ENCODE measurements around the gene SLC39A7. TPM values are rescaled to one million over a fixed set of nuclear protein-coding genes. Genes with fewer than 3 reads are reported as not detected.
"Not testable (repeated sequence)": the region's sequence is repeated elsewhere in the genome, so short reads cannot be mapped to it uniquely, and the experiment has no call there.

SLC39A7 gene
- polyA plus RNA-seq, 12 donors, result 62.9 to 117 (median 77.6) TPM; not detected in 1

GRCh38 chr6:33217246-33217645, 16.6 kb downstream of the SLC39A7 start:
- DNase-seq, result no peak

DNA sequence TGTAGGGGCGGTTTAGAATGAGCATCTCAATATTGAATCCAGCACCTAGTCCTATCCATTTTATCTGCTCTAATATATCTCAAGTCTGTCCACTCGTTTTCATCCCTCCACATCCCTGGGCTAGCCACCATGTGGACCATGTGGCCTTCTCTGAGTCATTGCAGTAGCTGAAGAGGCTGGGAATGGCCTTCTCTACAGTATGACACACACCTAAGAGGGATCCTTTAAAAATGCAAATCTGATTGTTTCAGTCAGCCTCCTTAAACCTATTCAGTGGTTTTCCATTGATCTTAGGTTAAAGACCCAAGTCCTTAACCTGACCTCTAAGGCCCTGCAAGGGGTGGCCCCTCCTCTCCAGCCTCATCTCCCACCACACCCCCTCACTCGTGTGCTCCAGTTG, 17.0 kb downstream of the SLC39A7 start:
- DNase-seq, result no peak

- not testable (repeated sequence) for DNase-seq
These were observed 25.9 kb downstream of the SLC39A7 start for GRCh38 chr6:33226503-33227120.

DNA sequence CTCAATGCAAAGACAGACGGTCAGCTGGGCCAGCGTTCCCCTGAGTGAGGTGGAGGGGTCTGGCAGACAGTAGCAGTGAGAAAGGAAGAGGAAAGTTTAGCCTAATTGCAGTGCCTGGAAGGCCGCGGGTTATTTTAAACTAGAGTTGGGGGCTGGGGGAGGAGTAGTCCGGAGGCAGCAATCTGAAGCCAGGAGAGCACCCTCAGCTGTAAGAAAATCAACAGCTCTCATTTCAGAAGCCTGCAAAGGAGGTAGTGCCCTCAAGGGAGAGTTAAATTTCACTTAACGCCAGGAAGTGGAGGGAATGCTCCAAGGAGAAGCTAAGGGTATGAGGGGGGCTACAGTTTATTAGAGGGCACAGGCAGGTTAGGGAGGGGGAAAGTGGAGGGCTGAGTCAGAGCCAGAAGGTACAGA, 34.6 kb downstream of the SLC39A7 start:
- no peak for DNase-seq

DNA sequence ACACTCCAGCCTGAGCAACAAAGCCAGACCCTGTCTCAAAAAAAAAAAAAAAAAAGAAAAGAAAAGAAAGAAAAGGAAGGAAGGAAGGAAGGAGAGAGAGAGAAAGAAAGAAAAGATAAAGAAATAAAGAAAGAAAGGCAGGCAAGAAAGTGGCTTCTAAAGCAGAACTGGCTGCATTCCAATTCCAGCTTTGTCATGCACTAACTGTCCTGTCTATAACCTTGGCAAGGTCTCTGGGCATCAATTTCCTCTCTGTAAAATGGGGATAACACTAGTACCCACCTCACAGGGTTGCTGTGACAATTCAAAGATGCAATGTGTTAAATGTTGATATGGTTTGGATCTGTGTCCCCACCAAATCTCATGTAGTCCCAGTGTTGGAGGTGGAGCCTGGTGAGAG, 35.7 kb downstream of the SLC39A7 start:
- DNase-seq, result no peak

DNA sequence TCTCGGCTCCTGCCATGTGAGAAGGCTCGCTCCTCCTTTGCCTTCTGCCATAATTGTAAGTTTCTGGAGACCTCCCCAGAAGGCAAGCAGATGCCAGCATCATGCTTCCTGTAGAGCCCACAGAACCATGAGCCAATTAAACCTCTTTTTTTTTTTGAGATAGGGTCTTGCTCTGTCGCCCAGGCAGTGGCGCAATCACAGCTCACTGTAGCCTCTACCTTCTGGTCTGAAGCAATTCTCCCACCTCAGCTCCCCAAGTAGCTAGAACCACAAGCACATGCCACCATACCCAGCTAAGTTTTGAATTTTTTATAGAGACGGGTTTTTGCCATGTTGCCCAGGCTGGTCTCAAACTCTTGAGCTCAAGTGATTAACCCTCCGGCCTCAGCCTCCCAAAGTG, 36.2 kb downstream of the SLC39A7 start:
- DNase-seq, result no peak

GRCh38 chr6:33237741-33238140, 37.1 kb downstream of the SLC39A7 start:
- no peak for DNase-seq

- no peak for DNase-seq
These were observed 41.3 kb downstream of the SLC39A7 start for GRCh38 chr6:33241968-33242367.

- no peak for DNase-seq
These were observed 42.8 kb downstream of the SLC39A7 start for GRCh38 chr6:33243476-33243875.

DNA sequence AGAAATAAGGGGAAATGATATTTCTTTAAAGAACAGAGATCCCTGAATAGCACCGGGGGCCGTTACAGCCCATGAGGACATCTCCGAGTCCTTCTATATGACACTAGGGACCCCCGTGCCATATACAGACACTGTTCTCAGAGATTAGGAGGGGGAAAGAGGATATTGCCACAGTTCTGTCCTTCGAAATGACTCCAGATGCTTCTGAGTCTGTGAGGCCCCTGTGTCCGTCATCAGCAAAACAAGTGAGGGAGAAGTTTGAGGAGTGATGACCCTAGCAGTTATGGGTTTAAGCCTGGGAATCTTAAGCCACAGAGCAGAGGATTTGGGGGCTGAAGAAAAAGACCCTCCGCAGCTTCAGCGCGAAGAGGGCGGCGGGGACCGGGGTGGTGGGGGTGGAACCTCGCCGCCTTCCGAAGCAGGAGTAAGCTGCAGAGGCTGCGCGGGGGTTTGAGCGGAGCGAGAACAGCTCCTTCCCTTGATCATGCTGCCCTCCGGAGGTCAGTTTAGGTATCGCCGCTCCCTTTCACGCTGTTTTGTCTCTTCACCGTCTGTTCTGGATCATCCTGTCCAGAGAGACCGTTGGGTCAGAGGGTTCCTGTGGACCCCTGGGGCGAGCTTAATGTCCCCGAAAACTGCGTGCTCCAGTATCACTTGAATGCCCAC, 47.4 kb downstream of the SLC39A7 start:
- peak; percentile 94 for DNase-seq

- DNase-seq, result no peak
These were observed 47.9 kb downstream of the SLC39A7 start for GRCh38 chr6:33248643-33248931.

- DNase-seq, result peak; percentile 97
These were observed 48.5 kb downstream of the SLC39A7 start for GRCh38 chr6:33248932-33249731.

GRCh38 chr6:33249732-33250630, 49.3 kb downstream of the SLC39A7 start:
- no peak for DNase-seq

- DNase-seq, result no peak
These were observed 50.1 kb downstream of the SLC39A7 start for GRCh38 chr6:33250731-33251130.

DNA sequence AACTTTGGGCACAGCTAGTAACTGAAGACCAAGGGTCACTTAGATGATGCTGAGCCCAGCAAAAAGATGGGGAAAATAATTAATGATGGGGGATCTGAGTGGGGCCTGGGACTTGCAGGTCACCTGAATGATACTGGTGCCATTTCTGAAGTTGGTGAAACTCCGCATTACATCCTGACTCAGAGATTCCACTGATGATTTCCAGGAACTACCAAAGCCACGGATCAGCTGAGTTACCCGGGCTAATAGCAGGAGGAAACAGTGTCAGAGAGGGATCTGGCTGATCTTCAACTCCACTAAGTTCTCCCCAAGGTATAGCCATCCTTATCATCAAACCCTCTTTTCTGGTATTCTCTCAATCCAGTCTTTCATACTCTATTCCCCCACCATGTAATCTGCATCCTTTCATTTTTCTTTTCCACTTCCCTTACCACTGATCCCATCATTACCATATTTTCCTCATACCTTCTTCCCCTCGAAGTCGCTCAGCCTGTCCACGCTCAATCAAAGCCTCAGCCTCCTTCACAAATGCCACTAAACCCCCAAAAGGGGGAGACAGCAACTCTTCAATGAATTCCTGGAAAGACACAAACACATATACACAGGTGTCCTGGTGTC, 50.8 kb downstream of the SLC39A7 start:
- no peak for DNase-seq

GRCh38 chr6:33252759-33253158, 52.1 kb downstream of the SLC39A7 start:
- no peak for DNase-seq

Other genes with a start within 250 kb of the SLC39A7 start
- gene HLA-DMA, start 247.8 kb upstream of the SLC39A7 start, polyA plus RNA-seq (ENCODE audit: insufficient read length in 12 of 12), result 10 to 100 TPM in 2 of 12 donors, 1 to 10 TPM in 8, not detected in 2; 2.7 to 28.3 (median 5.0) TPM
- gene BRD2, start 232.3 kb upstream of the SLC39A7 start, polyA plus RNA-seq (ENCODE audit: insufficient read length in 12 of 12), result 100 to 1,000 TPM; 144 to 876 (median 162) TPM
- gene HLA-DOA, start 191.3 kb upstream of the SLC39A7 start, polyA plus RNA-seq (ENCODE audit: insufficient read length in 12 of 12), result 1 to 10 TPM in 6 of 12 donors, under 1 TPM in 5, not detected in 1; 0.41 to 8.0 (median 1.6) TPM
- 10 to 100 TPM in 9 of 12 donors, 1 to 10 TPM in 2, not detected in 1; 7.6 to 44.7 (median 13.9) TPM for gene HLA-DPA1, start 127.2 kb upstream of the SLC39A7 start, polyA plus RNA-seq (ENCODE audit: insufficient read length in 12 of 12)
- gene HLA-DPB1, start 124.9 kb upstream of the SLC39A7 start, polyA plus RNA-seq (ENCODE audit: insufficient read length in 12 of 12), result 10 to 100 TPM in 2 of 12 donors, 1 to 10 TPM in 9, not detected in 1; 2.9 to 29.8 (median 9.0) TPM
- gene COL11A2, start 8.4 kb upstream of the SLC39A7 start, polyA plus RNA-seq (ENCODE audit: insufficient read length in 12 of 12), result 100 to 1,000 TPM in 1 of 12 donors, 10 to 100 TPM in 10, not detected in 1; 32.4 to 120 (median 49.2) TPM
- 10 to 100 TPM in 11 of 12 donors, not detected in 1; 33.8 to 70.0 (median 37.7) TPM for gene RXRB, start 202 bp upstream of the SLC39A7 start, polyA plus RNA-seq (ENCODE audit: insufficient read length in 12 of 12)
- gene HSD17B8, start 3.8 kb downstream of the SLC39A7 start, polyA plus RNA-seq (ENCODE audit: insufficient read length in 12 of 12), result 10 to 100 TPM in 5 of 12 donors, 1 to 10 TPM in 6, not detected in 1; 7.8 to 20.2 (median 9.8) TPM
- 10 to 100 TPM in 11 of 12 donors, not detected in 1; 25.4 to 54.2 (median 29.2) TPM for gene RING1, start 7.6 kb downstream of the SLC39A7 start, polyA plus RNA-seq (ENCODE audit: insufficient read length in 12 of 12)
- 10 to 100 TPM in 11 of 12 donors, not detected in 1; 34.7 to 75.9 (median 45.1) TPM for gene VPS52, start 71.0 kb downstream of the SLC39A7 start, polyA plus RNA-seq (ENCODE audit: insufficient read length in 12 of 12)
- gene RPS18, start 71.2 kb downstream of the SLC39A7 start, polyA plus RNA-seq (ENCODE audit: insufficient read length in 12 of 12), result 1,000 to 10,000 TPM; 1,205 to 5,224 (median 4,322) TPM
- 1 to 10 TPM in 10 of 12 donors, not detected in 2; 1.3 to 3.8 (median 2.0) TPM for gene B3GALT4, start 76.3 kb downstream of the SLC39A7 start, polyA plus RNA-seq (ENCODE audit: insufficient read length in 12 of 12)
- gene WDR46, start 88.4 kb downstream of the SLC39A7 start, polyA plus RNA-seq (ENCODE audit: insufficient read length in 12 of 12), result 10 to 100 TPM in 11 of 12 donors, not detected in 1; 38.8 to 63.5 (median 56.3) TPM
- gene PFDN6, start 88.7 kb downstream of the SLC39A7 start, polyA plus RNA-seq (ENCODE audit: insufficient read length in 12 of 12), result 10 to 100 TPM in 11 of 12 donors, not detected in 1; 35.2 to 61.0 (median 41.7) TPM
- gene RGL2, start 98.1 kb downstream of the SLC39A7 start, polyA plus RNA-seq (ENCODE audit: insufficient read length in 12 of 12), result 10 to 100 TPM in 11 of 12 donors, not detected in 1; 43.6 to 81.3 (median 52.1) TPM
- 10 to 100 TPM in 11 of 12 donors, not detected in 1; 15.5 to 50.7 (median 21.1) TPM for gene TAPBP, start 113.2 kb downstream of the SLC39A7 start, polyA plus RNA-seq (ENCODE audit: insufficient read length in 12 of 12)
- 10 to 100 TPM in 11 of 12 donors, not detected in 1; 10.9 to 35.6 (median 14.3) TPM for gene ZBTB22, start 116.9 kb downstream of the SLC39A7 start, polyA plus RNA-seq (ENCODE audit: insufficient read length in 12 of 12)
- 10 to 100 TPM in 11 of 12 donors, not detected in 1; 26.8 to 51.2 (median 33.1) TPM for gene DAXX, start 122.1 kb downstream of the SLC39A7 start, polyA plus RNA-seq (ENCODE audit: insufficient read length in 12 of 12)
- 10 to 100 TPM in 11 of 12 donors, not detected in 1; 15.2 to 39.0 (median 23.6) TPM for gene KIFC1, start 191.0 kb downstream of the SLC39A7 start, polyA plus RNA-seq (ENCODE audit: insufficient read length in 12 of 12)
- 10 to 100 TPM in 11 of 12 donors, not detected in 1; 31.9 to 72.5 (median 46.3) TPM for gene PHF1, start 210.1 kb downstream of the SLC39A7 start, polyA plus RNA-seq (ENCODE audit: insufficient read length in 12 of 12)
- 100 to 1,000 TPM in 11 of 12 donors, not detected in 1; 106 to 145 (median 118) TPM for gene CUTA, start 217.2 kb downstream of the SLC39A7 start, polyA plus RNA-seq (ENCODE audit: insufficient read length in 12 of 12)
- 10 to 100 TPM in 11 of 12 donors, not detected in 1; 12.1 to 41.9 (median 16.6) TPM for gene SYNGAP1, start 219.2 kb downstream of the SLC39A7 start, polyA plus RNA-seq (ENCODE audit: insufficient read length in 12 of 12)